ENCODE results near the gene SLC35B1. TPM values are rescaled to one million over a fixed set of nuclear protein-coding genes. Genes with fewer than 3 reads are reported as not detected.

Gene SLC35B1
- total RNA-seq, 4 donors from 2014 or later = 32.4 to 68.5 (median 36.2) TPM

- WGBS, 2 donors = 92 to 93% methylated on average over 13 of the region's 13 CpGs
- peaks cover 10 to 56% (median 30%) of the 10 kb centered on the region in 3 donors for H3K4me1 ChIP-seq
- no peak overlapping the region for H3K4me3 ChIP-seq
- DNase-seq = no peak
- TF ChIP-seq, protein P1, sequence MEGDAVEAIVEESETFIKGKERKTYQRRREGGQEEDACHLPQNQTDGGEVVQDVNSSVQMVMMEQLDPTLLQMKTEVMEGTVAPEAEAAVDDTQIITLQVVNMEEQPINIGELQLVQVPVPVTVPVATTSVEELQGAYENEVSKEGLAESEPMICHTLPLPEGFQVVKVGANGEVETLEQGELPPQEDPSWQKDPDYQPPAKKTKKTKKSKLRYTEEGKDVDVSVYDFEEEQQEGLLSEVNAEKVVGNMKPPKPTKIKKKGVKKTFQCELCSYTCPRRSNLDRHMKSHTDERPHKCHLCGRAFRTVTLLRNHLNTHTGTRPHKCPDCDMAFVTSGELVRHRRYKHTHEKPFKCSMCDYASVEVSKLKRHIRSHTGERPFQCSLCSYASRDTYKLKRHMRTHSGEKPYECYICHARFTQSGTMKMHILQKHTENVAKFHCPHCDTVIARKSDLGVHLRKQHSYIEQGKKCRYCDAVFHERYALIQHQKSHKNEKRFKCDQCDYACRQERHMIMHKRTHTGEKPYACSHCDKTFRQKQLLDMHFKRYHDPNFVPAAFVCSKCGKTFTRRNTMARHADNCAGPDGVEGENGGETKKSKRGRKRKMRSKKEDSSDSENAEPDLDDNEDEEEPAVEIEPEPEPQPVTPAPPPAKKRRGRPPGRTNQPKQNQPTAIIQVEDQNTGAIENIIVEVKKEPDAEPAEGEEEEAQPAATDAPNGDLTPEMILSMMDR (IDR thresholded peaks at IDR 0.05) = no peak
- no peak for TF ChIP-seq POLR2A (IDR thresholded peaks at IDR 0.05)
- no peaks in the 10 kb centered on the region for H3K27me3 ChIP-seq
- H3K36me3 ChIP-seq = no peaks in the 10 kb centered on the region
- H3K27ac ChIP-seq = no peak overlapping the region
- H3K9me3 ChIP-seq = no peaks in the 10 kb centered on the region
- intact Hi-C loops (cut with DNase I) = no loop called here
Observed at GRCh38 chr17:49734515-49735490, 27.0 kb upstream of the SLC35B1 start.

DNA sequence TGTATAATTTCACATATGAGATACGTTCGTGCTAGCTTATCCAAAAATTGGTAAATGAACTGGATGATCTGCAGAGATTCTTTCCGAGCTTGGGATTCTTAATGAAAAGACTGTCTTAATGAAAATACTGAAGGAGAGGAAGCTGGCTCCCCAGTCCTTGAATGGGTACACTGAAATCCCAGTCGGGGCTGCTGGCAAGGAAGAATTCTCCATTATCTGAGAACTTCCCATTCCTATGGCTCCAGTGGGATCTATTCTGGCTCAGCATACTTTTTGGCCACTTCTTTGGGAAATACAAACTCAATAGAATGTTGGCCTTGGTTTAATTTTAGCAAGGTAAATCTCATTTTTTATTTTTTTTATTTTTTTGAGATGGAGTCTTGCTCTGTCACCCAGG is 23.7 kb upstream of the SLC35B1 start:
- H3K36me3 ChIP-seq = peaks cover 0 to 5% (median 0%) of the 10 kb centered on the region in 3 donors
- no peaks in the 10 kb centered on the region for H3K27me3 ChIP-seq
- intact Hi-C loops (cut with DNase I) = no loop called here
- no peak overlapping the region for H3K4me3 ChIP-seq
- no peak for DNase-seq
- peaks cover 16 to 59% (median 28%) of the 10 kb centered on the region in 3 donors for H3K4me1 ChIP-seq
- H3K27ac ChIP-seq = peak overlapping the region in 3 of 4 donors; percentile 57 to 67 (median 62)
- WGBS, 2 donors = 71 to 79% methylated on average over 4 of the region's 4 CpGs
- H3K9me3 ChIP-seq = no peaks in the 10 kb centered on the region
- TF ChIP-seq, protein P1 (IDR thresholded peaks at IDR 0.05) = no peak
- no peak for TF ChIP-seq POLR2A (IDR thresholded peaks at IDR 0.05)

DNA sequence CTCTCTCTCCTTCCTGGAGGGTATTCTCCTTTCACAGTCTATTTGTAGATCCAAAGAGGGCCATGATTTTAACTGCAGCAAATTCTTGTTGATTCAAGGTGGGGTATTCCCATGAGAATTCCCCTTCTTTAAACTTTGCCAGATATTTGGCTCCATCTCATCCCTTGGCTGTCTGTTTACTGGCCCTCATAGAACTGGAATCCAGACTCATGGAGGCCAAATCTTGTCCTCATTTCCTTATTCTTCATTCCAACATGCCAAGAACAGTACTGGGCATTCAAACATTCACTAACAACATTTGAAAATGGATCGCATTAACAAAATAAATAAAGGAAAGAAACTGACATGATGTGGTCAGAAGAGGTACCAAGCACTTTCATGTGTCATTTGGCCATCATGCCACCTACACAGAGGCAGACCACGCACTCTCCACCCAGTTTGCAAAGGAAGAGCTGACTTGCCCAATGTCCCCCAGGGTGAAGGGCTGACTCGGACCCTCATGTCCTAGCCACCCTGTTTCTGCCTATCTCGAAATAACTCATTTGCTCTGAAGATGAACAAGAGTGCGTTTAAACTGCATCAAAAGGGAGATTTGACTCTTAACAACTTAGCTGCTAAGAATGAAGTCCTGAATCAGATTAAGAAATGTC is 23.1 kb upstream of the SLC35B1 start:
- no peaks in the 10 kb centered on the region for H3K9me3 ChIP-seq
- TF ChIP-seq POLR2A (IDR thresholded peaks at IDR 0.05) = no peak
- TF ChIP-seq, protein P1 (IDR thresholded peaks at IDR 0.05) = no peak
- H3K27me3 ChIP-seq = no peaks in the 10 kb centered on the region
- H3K27ac ChIP-seq = peak overlapping the region; percentile 33 to 67 (median 60)
- DNase-seq = no peak
- WGBS, 2 donors = 63 to 69% methylated on average over 5 of the region's 5 CpGs
- H3K4me1 ChIP-seq = peaks cover 16 to 59% (median 28%) of the 10 kb centered on the region in 3 donors
- intact Hi-C loops (cut with DNase I) = no loop called here
- H3K36me3 ChIP-seq = peaks cover 0 to 8% (median 0%) of the 10 kb centered on the region in 3 donors
- no peak overlapping the region for H3K4me3 ChIP-seq

DNA sequence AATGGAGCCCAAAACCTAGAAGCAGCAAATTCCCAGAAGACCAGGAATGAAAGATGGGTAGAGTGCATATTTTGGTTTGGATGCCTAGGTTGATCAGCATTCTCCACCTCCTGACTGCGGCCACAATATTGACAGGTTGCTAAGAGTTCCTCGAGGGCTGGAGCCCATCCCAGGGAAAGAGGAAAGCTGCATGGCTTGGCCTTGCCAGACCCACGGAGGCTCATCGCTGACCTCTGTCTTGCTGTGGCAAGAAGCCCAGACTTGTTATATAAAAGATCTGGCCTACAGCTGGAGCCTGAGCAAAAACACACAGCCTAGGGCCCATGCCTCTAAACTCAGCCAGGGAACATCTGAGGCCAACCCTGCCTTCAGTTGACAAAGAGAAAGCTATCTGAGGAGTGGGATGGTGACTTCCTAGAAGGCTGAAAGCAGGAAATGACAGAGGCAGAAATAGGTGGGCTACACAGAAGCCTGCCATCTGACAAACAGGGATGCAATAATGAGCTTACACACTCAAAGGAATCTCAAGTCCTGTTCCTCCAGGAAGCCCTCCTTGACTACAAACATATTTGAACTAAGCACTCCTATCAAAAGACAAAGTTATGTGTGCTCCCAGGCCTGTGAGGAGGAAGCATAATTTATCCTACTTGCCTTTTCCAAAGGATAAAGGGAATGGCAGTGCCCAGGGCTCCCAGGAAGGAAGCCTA is 22.5 kb upstream of the SLC35B1 start:
- Histone ChIP-seq H3K27me3 (no peaks in the 10 kb centered on the region), H3K27ac (peak overlapping the region; percentile 33 to 67 (median 60)), H3K36me3 (peaks cover 0 to 15% (median 0%) of the 10 kb centered on the region in 3 donors), H3K9me3 (no peaks in the 10 kb centered on the region), H3K4me1 (peaks cover 16 to 60% (median 28%) of the 10 kb centered on the region in 3 donors), H3K4me3 (no peak overlapping the region)
- DNase-seq = no peak
- intact Hi-C loops (cut with DNase I) = no loop called here
- TF ChIP-seq POLR2A (IDR thresholded peaks at IDR 0.05) = no peak
- TF ChIP-seq, protein P1 (IDR thresholded peaks at IDR 0.05) = no peak
- 11 to 33% methylated on average over 3 to 4 of the region's 4 CpGs for whole genome bisulfite sequencing, 2 donors

Measured in esophagus squamous epithelium (tissue), 5 donors.